NCI-H524 treated with DMSO at 0.1 percent for 48 hours (cell line): ENCODE measurements around the gene KCNMA1.

Source experiments
- DNase-seq: peaks from one replicate; lab custom pipeline; 2025; lab: John Stamatoyannopoulos, UW

Gene KCNMA1

DNA sequence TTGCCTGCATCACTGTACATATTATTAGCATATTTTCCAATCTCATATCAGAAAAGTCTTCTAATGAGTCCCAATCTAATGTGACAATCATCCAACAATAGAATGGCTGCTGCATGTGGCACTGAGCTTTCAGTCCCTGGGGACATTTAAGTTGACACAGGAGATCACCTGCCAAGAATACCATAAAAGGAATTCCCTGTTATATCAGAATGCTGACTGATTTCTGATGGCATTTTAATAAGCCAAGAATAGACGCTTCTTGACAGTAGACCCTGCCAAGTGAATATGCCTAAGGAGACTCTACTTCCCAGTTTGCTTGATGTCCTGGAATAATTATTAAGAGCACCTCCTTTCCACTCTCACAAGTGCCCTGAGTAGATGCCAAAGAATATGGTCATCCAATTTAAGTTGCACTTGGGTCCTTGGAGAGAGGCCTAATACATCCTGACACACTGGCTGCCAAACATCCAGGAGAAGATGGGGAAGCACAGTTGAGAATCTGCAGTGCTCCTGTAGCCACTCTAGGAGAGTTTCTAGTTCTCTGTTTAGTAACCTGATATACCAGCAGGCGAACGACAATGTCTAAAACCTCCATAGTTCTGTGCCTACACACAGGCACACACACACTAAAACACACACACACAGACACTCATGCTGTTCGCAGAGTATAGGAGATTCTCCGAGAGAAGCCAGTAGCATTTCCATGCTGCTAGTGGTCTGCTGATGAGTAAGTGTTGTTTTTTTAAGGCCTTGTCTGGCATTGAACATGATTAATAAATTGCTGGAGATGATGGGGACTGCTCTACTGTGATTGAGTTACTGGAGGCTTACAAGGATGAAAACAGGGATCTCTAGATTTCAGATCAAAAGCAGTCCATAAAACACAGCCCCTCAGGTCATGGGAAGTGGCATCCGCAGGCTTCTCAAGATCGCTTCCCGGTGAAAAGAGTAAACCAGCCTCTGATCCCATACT, 369.6 kb downstream of the KCNMA1 start:
- DNase-seq, result no peak

DNA sequence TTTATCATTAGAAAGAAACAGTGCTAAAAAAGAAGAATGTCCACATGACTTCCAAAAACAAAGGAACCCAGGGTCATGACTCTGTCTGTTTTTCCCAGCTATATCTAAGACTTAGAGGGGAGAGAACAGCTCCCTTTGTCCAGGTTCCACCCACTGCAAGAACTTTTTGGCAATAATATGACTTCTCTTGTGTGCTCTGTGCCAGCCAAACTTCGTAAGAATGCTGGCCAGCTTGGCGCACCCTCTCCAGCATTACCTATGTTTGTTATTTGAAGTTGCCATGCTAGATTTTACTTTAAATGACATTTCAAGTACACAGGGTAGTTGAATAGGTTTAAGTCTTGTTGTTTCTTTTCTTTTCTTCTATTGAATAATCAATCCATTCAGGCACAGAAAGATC, 371.4 kb downstream of the KCNMA1 start:
- no peak for DNase-seq

DNA sequence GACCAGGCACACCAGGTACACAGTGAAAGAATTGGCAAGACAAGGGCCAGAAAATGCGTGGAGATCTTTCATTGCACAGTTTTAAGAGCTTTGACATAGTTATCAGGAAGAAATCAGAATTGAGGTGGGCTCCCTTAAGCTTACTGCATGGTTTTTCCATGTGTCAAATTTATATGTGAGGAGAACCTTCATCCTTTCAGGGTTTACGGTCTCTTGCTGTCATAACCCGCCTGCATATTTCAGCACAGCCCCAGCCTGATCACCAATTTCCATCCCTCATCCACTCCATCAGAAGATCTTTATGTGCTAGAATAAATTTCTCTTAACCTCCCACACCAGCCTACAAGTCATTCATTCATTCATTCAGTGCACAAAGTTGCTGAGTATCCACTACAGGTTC, 373.1 kb downstream of the KCNMA1 start:
- no peak for DNase-seq

DNA sequence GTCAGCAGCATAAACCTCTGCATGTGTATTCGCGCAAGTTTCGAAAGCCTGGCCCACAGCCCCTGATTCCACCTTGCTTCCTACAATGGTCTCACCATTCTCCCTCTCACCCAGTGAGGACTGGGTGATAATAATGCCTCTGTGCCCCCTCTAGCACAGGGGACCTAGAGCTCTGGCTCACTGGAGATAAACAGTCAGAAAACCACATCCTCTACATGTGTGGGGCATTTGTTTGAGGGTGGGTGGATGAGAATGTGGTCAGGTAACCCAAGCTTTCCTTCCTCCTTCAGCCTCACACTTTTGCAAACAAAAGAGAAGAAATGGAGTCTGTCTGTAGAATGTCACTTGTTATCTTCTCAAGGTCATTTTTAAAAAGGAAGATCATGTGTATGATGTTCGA, 373.5 kb downstream of the KCNMA1 start:
- DNase-seq, result no peak

DNA sequence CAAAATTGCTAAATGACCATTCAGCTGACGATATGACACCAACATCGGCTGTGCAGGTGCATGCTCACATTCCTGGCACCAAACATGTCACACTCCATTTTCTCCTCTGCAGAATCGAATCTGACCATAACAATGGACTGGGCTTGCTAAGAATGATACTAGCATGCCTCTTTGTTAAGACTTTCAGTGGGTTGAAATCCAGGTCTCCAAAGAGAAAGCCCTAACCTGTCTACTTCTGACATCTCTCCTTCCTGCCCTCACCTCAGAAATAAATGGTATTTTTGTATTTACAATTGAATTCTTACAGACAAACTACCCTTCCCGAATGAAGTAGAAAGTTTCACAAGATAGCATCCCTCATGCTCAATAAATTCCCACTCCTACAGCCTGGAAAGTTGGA, 373.9 kb downstream of the KCNMA1 start:
- no peak for DNase-seq

DNA sequence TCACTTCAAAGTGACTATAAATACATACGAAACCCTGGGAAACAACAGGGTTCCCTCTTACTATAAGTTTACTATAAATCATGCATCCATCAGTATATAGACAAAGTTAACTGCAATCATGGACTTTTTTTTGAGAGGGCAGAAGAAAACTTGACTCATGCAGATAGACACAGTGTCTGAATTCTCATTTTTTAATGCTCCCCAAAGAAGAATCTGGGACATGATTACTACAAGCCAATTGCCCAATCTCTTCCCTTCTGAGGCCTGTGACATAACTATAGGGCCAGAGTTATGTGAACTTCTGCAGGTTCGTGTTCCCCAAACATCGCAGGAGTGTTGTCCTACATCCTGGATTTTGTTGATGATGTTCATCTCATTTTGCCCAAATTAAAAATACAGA, 376.5 kb downstream of the KCNMA1 start:
- DNase-seq, result no peak

DNA sequence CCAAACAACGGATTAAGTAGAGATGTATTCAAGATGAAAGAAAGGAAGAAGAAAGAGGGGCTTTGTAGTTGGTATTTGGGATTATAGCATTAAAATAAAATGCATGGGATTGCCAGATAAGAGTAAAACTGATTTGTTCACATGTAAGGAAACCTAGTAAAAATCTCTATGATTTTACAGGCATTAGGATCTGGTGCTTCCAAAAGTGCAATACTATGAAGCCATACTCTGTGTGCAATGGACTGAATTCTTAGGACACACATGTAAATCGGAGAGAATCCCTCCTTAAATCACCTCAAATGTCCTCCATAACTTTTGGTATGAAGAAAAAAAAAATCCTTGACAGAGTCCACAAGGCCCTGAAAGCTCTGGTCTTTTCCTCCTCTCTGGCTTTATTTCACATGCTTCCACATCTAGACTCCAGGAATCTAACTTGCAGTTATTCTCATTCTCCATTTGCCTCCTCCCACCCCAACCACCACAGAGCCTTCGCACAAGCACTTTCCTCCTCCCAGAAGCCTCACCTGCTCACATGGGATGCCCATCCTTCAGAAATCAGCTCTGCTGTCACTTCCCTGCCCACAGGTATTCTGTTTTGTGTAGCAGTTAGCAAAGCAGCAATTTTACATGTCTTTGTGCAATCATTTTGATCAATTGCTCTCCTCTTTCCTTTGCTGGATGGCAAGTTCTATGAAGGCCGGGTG, 378.3 kb downstream of the KCNMA1 start:
- DNase-seq, result no peak

DNA sequence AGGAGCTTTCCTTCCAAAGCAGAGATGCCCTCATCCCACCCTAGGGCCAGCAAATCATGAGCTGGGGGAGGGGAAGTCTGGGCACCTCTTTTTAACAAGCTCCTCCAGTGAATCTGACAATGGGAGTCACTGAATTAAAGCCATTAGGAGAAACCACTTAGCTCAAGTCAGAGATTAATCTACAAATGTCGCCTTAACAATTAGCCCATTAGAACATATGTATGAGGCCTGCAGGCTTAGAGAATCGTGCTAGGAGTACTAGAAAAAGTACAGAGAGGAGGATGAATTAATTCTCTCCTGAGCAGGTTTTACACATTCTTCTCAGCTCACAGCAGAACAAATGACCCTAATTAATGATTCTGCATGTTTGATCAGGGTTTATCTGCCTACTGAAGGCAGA, 381.3 kb downstream of the KCNMA1 start:
- DNase-seq, result peak; percentile 46

DNA sequence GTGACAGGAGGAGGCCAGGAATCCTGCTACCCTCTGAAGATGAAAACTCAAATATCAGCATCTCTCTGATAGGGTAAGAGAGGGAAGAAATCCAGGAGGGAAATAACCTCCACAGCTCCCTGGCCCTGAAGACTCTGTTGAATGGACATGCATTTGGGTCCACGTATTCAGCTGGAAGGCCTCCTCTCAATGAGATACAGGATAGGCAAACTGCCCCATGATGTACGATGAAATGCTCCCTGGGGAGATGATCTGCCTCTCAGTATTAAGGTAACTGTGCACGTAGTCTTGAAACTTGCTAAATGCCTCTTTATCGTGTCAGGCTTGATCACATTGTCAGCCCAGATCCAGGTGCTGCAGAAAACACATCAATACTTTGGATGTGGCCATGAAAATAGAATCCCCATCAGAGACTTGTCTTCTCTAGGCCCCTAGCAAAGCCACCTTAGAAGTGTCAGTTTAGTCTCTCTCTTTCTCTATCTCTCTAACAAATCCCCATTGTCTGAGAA, 384.0 kb downstream of the KCNMA1 start:
- no peak for DNase-seq

DNA sequence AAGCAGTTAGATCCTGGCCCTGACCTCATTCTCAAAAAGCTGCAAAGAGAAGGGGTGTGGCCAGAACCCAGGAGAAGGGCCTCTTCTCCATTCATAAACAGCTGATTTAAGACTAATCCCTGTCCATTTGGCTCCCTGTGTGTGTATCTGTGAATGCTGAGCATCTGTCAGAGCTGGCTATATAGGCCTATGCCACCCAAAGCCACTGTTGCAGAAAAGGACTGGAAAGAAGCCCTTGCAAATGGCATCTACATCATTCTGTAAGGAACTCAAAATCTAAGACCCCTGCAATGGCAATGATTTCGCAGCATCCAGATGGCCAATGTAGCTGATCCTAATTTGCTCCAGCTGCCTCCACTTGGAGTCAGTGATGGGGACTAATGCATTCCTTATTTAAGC, 384.5 kb downstream of the KCNMA1 start:
- peak; percentile 63 for DNase-seq

DNA sequence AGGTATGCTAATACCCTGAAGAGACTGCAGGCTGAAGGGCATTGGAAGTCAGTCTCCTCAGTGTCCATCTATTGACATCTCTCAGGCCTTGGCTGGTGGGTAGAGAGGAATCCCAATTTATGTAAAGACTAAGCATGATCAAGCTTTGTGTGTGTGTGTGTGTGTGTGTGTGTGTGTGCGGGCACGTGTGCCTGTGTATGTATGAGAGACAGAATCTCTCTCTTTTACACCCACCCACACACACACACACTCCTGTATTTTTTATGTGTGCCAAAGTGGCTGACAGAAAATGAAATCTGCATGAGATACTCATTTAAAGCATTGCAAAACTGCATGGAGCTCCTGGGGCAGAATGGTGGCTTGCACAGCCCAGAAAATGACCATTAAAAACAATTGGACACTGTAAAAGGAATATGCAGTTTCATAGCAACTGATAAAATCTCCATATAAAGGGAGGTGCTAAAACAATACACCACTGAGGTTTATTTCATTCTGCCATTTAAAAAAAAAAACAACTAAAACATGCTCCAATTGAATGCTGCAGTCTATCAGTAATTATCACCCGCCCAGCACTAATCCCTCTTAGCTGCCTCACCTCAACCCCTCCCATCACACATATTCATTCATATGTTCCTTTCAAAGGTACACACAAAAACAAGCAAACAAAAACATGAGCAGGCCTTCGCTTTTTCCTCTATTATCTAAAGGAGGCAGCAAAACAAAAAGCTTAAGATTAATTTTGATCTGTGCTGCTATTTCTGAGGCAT, 385.0 kb downstream of the KCNMA1 start:
- DNase-seq, result no peak

DNA sequence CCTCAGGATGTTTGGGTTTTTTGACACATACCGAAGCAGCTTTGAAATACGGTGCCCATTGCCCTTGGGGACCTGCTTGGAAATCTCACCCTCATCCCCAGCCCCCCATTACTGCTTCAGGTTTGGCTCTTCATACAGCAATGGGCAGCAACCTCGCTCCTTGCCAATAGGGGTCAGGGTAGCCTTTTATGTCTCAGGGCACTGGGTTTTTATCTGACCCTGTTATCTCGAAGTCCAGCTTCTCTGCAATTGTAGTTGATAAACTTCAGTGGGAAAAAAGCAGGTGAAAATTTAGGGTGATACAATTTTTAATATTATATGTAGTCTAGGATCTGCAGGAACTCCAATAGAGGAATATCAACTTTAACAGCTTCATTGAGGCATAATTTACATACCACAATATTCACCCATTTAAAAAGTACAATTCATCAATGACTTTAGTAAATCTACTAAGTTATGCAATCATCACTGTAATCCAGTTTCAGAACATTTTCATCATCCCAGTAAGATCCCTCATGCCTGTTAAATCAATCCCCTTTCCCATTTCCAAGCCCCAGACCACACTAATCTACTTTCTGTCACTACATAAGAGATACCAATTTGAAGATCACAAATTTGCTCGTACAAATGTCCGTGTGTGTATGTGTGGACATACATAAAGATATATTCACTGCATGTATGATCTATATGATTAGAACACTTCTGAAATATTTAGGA, 386.2 kb downstream of the KCNMA1 start:
- DNase-seq, result no peak

DNA sequence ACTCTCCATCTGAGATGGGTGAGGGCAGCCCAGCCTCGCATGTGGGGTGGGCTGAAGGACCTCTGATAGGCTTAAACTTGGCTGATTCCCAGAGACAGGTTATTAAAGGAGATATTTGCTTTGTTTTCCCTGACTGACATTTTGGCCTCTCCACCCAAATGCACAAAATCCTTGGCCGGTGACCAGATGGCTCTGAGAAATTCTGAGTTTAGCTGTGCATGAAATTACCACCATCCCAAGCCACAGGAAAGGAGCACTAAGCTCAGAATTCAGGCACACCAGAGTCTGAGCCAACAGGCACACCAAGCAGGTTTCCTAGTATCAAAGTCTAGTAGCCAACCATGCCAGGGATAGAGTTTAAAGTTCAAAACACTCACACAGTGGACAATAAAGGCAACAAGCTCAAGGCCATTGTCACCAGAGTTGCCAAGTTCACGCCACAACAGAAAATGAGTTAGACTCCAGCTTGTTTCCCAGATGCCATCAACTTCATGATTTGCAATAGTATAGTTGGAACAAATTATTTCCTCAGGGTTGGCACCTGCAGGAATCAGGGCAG, 387.6 kb downstream of the KCNMA1 start:
- no peak for DNase-seq

DNA sequence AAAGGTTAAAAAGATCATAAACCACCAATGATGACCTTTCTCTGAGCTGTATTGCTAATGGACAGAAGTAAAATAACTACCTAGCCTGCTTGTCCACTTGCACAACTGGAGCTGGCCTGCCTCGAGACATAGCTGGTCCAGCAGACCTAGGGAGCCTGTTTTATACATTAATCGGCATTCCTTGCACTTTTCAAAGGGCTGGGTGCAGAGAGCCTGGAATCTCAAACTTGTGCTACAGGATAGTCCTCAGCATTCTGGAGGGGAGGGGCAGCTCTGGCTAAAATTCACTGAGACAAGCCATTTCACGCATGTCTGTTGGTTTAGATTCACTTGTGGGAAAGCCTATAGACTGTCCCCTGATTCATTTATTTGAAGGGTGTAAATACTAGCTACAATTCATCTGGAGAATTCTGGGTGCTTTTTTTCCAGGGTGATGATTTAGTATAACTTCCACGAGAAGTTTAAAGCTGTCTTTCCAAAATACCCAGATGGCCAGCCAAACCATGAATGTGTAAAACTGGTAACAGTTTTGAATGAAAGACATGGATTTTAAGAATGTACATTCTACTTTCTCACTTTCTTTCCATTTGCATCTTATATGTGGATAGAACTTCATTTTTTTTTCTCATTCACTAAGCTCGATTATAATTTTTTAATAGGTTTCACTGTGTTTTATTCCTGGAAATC, 389.4 kb downstream of the KCNMA1 start:
- DNase-seq, result no peak

DNA sequence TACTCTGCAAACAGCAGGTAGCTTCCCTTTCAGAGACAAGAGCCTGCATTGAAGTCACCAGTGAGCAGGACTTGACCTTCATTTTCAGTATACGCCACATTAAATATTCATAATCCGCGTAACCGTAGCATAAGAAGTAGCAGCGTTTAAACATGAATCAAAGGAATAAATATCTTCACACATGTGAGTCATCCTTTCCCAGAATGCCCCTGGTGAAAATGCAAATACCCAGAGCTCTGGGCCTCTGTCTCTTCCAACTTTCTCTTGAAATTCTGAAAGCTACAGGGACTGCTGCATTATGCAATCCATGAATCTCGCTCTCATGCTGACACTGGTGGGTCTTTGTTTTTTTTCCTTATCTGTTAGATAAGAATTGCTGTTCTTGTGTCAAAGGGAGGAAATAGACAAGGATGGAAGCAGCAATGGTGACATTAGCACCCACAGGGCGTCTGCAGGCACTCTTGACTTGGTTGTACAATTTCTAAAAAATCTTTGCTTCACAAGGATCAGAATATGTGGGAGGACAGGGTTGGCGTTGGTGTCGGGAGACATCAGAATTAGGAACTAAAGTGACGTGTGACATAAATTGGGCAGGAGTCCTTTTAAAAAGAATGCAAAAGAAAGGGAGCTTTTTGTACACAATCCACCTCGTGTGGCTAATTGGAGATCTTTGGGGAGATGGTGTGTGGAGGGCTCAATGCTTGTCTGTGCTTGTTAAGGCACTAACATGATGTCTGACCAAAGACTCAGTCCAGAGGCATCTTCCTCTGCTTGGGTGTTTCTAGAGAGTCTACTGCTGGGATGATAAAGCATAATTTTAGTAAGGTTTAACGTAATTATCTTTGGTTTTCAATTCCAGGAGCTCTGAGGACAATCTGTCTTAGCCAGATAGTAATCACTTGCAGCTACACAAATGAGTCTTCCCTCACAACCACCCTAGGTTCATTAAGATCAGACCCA, 390.3 kb downstream of the KCNMA1 start:
- no peak for DNase-seq

DNA sequence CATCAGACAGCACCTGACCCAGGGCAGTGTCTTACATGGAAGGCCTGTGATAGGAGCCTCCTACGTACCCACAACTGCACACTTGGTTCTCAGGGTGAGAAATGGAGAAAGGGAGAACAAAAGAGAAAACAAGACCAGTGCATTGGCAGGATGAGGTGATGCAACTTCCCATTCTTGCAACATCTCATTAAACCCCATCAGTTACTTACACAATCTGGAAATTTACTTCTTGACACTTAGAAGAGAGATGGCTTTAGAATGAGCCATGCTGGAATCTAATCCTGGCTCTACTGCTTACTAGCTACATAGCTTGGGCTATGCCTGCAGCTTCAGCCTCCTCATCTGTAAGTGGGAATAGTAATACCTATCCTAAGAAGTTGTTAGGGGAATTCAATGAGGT, 391.7 kb downstream of the KCNMA1 start:
- DNase-seq, result no peak

DNA sequence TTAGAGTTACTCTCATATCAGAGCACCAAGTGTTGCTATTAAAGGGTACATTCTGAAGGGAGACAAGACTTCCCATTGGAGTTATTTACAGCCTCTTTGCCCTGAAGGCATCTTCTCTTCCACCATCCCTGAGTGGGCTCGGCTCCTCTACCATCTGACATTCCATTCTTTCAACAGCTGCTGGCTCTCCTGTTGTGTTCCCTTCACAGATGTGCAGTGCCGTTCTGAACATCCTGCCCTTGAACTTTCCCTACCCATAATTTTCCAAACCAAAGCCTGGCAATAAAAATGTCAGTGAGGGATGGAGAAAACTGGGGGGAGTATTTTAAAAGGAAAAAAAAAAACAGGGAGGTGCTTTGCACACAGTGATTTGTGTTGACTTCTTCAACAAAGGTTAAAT, 392.9 kb downstream of the KCNMA1 start:
- no peak for DNase-seq

DNA sequence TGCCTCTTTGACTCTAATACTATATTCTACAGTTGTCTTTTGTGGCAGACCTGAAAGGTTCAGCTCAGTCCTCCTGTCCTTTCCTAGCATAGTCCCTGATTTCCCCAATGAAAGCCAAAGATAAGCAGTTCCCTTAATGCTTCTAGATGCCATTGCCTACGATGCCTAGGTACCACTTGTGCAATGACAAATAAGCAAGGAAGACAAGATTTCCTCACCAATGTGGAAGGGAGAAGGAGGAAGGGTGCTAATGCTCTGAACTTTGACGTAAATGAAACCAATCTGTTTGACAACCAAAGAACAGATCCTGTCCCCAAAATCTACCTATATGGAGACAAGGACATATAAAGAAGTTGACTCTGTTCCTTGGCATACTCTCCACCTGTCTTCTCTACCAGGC, 393.3 kb downstream of the KCNMA1 start:
- DNase-seq, result no peak

DNA sequence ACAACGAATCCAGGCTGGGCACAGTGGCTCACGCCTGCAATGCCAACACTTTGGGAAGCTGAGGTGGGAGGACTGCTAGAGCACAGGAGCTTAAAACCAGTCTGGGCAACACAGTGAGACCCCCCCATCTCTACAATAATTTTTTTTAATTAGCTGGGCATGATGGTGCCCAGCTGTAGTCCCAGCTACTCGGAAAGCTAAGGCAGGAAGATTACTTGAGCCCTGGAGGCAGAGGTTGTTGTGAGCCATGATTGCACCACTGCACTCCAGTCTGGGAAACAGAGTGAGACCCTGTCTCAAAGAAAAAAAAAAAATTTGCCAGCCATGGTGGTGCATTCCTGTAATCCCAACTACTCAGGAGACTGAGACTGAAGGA, 396.3 kb downstream of the KCNMA1 start:
- no peak for DNase-seq
